Gastrocnemius medialis (tissue), 4 donors: ENCODE measurements around the gene CALU. TPM values are rescaled to one million over a fixed set of nuclear protein-coding genes. Genes with fewer than 3 reads are reported as not detected.

Source experiments
- ATAC-seq, 2 donors: fragments of 150-250 bp; one replicate each; pipeline ENCODE4 v1.9.1; 2016
- DNase-seq, 2 donors: peaks; one replicate each; pipeline ENCODE4 v3.0.0-alpha.2; 2019
- H3K27ac ChIP-seq, 4 donors: fragments of 200-600 bp; sonication (generic); 1 replicate in 1 of 4; 2 replicates in 3 of 4; pipeline ENCODE4 v1.5.1; 2016 to 2018; ENCODE audit warnings: mild to moderate bottlenecking in 2 of 4, moderate library complexity in 1 of 4
- H3K27me3 ChIP-seq, 3 donors: fragments of 200-600 bp; sonication (generic) in 2 of 3; 1 replicate in 1 of 3; 2 replicates in 2 of 3; pipeline versions ENCODE4 v1.5.1 to v1.6.0; 2016 to 2019; ENCODE audit warnings: mild to moderate bottlenecking in 1 of 3, moderate library complexity in 1 of 3
- H3K36me3 ChIP-seq, 2 donors: fragments of 200-600 bp; sonication (generic) in 1 of 2; one replicate each; pipeline ENCODE4 v1.5.1; 2017 to 2018
- H3K4me1 ChIP-seq, 2 donors: fragments of 200-600 bp; sonication (generic) in 1 of 2; one replicate each; pipeline ENCODE4 v1.5.1; 2016 to 2017; ENCODE audit warnings: mild to moderate bottlenecking in 2 of 2
- H3K4me3 ChIP-seq, 4 donors: fragments of 200-600 bp; sonication (generic) in 3 of 4; 1 replicate in 1 of 4; 2 replicates in 3 of 4; pipeline ENCODE4 v1.5.1; 2016 to 2019; ENCODE audit warnings: mild to moderate bottlenecking in 2 of 4
- H3K9me3 ChIP-seq, 3 donors: fragments of 200-600 bp; sonication (generic) in 2 of 3; 1 replicate in 1 of 3; 2 replicates in 2 of 3; pipeline ENCODE4 v1.5.1; 2016 to 2019
- CTCF ChIP-seq, 5 experiments: fragments of 450-650 bp in 3 of 5; fragments of 200-600 bp in 2 of 5; sonication (generic) in 2 of 5; IDR thresholded peaks in 4 of 5; conservative IDR thresholded peaks in 1 of 5; 1 replicate in 4 of 5; 2 replicates in 1 of 5; pipeline ENCODE4 v1.5.1; 2016 to 2019; ENCODE audit warnings: antibody characterized with exemption in 5 of 5, mild to moderate bottlenecking in 3 of 5, moderate library complexity in 3 of 5
- POLR2A ChIP-seq, 2 donors: fragments of 450-650 bp; IDR thresholded peaks; one replicate each; pipeline ENCODE4 v1.6.1; 2017; ENCODE audit warnings: antibody characterized with exemption in 2 of 2, mild to moderate bottlenecking in 2 of 2, moderate library complexity in 2 of 2
- in situ Hi-C, 4 donors: fragments of 200-750 bp; cut with MboI; loops; one replicate each; pipeline versions ENCODE4 v1.15.0 to v1.8.0; 2017; ENCODE audit warnings: low sequenced_read_pairs in 4 of 4
- intact Hi-C: fragments of 100-400 bp; cut with DNase I; formaldehyde crosslinking; loops from one replicate; pipeline ENCODE4 v1.15.1; 2023; ENCODE audit warnings: low total_unique reads
- total RNA-seq, 4 donors: library from RNA; depleted of rRNA; stranded (reverse); fragments of >200 nt; gene quantifications; one replicate each; pipeline versions ENCODE4 v1.1.0 to v1.2.3, GENCODE V29; 2016

Gene CALU
- total RNA-seq, 4 donors from 2014 or later, result 40.1 to 115 (median 90.6) TPM

DNA sequence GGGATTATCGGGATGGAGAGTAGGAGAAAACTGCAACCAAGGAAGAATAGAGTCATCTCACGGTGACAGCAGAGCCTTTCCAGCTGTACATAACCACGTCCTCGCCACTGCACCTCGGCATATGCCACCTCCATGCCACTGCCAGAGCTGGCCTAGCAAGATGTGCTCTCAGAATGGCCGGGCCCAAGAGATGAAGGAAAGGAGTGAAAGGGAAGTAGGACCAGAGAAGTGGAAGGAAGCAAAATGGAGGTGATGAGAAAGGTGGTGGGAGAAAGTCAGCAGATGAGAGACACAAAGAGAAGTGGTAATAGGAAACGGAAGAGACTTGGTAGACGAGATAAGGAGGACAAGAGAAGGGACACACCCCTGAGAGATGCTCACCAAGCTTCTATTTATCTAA is 8.0 kb upstream of the CALU start:
- Histone ChIP-seq H3K27me3 (no peaks in the 10 kb centered on the region), H3K27ac (no peak overlapping the region), H3K4me3 (no peak overlapping the region), H3K36me3 (no peaks in the 10 kb centered on the region), H3K4me1 (no peaks in the 10 kb centered on the region), H3K9me3 (no peaks in the 10 kb centered on the region)
- DNase-seq, result no peak
- in situ Hi-C loops, result no loop called here
- TF ChIP-seq POLR2A (IDR thresholded peaks at IDR 0.05) (no peak), CTCF (IDR thresholded peaks at IDR 0.05 in 4 of 5, conservative IDR thresholded peaks at IDR 0.05 in 1 of 5) (no peak)
- ATAC-seq, result no peak
- intact Hi-C loops, result no loop called here

GRCh38 chr7:128732521-128733277 is 6.5 kb upstream of the CALU start:
- in situ Hi-C loops (no loop called here), intact Hi-C loops (no loop called here)
- TF ChIP-seq POLR2A (IDR thresholded peaks at IDR 0.05) (no peak), CTCF (IDR thresholded peaks at IDR 0.05 in 4 of 5, conservative IDR thresholded peaks at IDR 0.05 in 1 of 5) (no peak)
- Histone ChIP-seq H3K27ac (no peak overlapping the region), H3K36me3 (no peaks in the 10 kb centered on the region), H3K9me3 (no peaks in the 10 kb centered on the region), H3K4me3 (no peak overlapping the region), H3K27me3 (no peaks in the 10 kb centered on the region), H3K4me1 (no peaks in the 10 kb centered on the region)
- ATAC-seq (no peak), DNase-seq (no peak)

GRCh38 chr7:128733278-128733645 is 5.9 kb upstream of the CALU start:
- H3K27ac ChIP-seq, result no peak overlapping the region
- H3K27me3 ChIP-seq, result no peaks in the 10 kb centered on the region
- H3K36me3 ChIP-seq, result no peaks in the 10 kb centered on the region
- in situ Hi-C loops (no loop called here), intact Hi-C loops (no loop called here)
- H3K4me3 ChIP-seq, result no peak overlapping the region
- TF ChIP-seq CTCF (IDR thresholded peaks at IDR 0.05 in 4 of 5, conservative IDR thresholded peaks at IDR 0.05 in 1 of 5), result no peak
- no peak for TF ChIP-seq POLR2A (IDR thresholded peaks at IDR 0.05)
- peaks cover 0 to 2% of the 10 kb centered on the region in 2 donors for H3K4me1 ChIP-seq
- ATAC-seq (no peak), DNase-seq (no peak)
- no peaks in the 10 kb centered on the region for H3K9me3 ChIP-seq

GRCh38 chr7:128734890-128735289 is 4.3 kb upstream of the CALU start:
- Histone ChIP-seq H3K36me3 (no peaks in the 10 kb centered on the region), H3K27ac (no peak overlapping the region), H3K4me1 (peaks cover under 1 to 8% of the 10 kb centered on the region in 2 donors), H3K9me3 (no peaks in the 10 kb centered on the region), H3K4me3 (no peak overlapping the region), H3K27me3 (no peaks in the 10 kb centered on the region)
- ATAC-seq, result no peak
- DNase-seq, result no peak
- TF ChIP-seq POLR2A (IDR thresholded peaks at IDR 0.05), result no peak
- no peak for TF ChIP-seq CTCF (IDR thresholded peaks at IDR 0.05 in 4 of 5, conservative IDR thresholded peaks at IDR 0.05 in 1 of 5)
- in situ Hi-C loops (no loop called here), intact Hi-C loops (loop anchor here (5.0 kb wide), 2 partner anchors 97 to 147 kb away; partner anchors contain the start of gene FLNC)
